Measurements from ENCODE around the gene POLDIP2. TPM values are rescaled to one million over a fixed set of nuclear protein-coding genes. Genes with fewer than 3 reads are reported as not detected.
A peak's percentile ranks its signal among the peaks of the same experiment; 100 is the strongest.

Gene POLDIP2
- total and polyA plus RNA-seq, 2 donors (not counting 3 experiments of a cell fraction or from before 2014, with no cell fraction given), result 82.6 to 85.2 TPM

DNA sequence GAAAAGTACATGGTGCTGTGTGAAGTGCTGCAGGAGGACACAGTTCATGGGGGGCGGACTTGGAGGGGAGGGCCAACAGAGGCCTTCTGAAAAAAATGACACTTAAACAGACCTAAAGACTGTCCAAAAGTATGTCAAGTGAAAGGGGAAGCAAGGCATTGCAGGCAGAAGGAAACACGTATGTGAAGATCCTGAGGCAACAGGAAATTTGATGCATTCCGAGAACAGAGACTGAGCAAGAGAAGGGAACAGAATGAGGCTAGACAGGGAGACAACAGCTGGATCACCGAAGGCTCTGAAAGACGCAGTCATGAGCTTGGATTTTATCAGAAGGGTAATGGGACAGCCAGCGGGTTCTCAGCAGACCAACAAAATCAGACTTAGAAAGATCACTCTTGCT lies 23.2 kb downstream of the POLDIP2 start:
- Histone ChIP-seq H3K9ac (replicated peaks; ENCODE audit: extremely low read depth, insufficient read depth, low read length) (peak overlapping the region; percentile 84), H3K36me3 (ENCODE audit: control insufficient read depth in 2 of 2, extremely low read depth in 1 of 2, insufficient read depth in 2 of 2, low read length in 2 of 2) (peaks cover 3 to 14% of the 10 kb centered on the region in 2 experiments), H3K79me2 (ENCODE audit: control insufficient read depth, insufficient read depth, low read length) (peaks cover 44% of the 10 kb centered on the region), H3K9me3 (replicated peaks; ENCODE audit: control insufficient read depth, insufficient read depth, low read length) (no peaks in the 10 kb centered on the region), H3K9me1 (replicated peaks; ENCODE audit: control insufficient read depth, extremely low read depth, insufficient read depth, low read length) (no peaks in the 10 kb centered on the region), H2AFZ (ENCODE audit: low read depth, low read length) (no peak overlapping the region), H3K4me1 (ENCODE audit: control insufficient read depth, extremely low read depth, insufficient read depth, low read length) (peaks cover 37% of the 10 kb centered on the region), H4K20me1 (replicated peaks; ENCODE audit: control insufficient read depth, extremely low read depth, insufficient read depth, low read length) (no peaks in the 10 kb centered on the region), H3K4me2 (ENCODE audit: insufficient read depth, low read length) (peak overlapping the region; percentile 70), H3K27ac (ENCODE audit: insufficient read depth, low read depth, low read length) (peak overlapping the region; percentile 69), H3K27me3 (ENCODE audit: control insufficient read depth in 2 of 2, insufficient read depth in 2 of 2, low read length in 2 of 2) (no peaks in the 10 kb centered on the region), H3K4me3 (replicated peaks in 1 of 3; ENCODE audit: insufficient read depth in 1 of 3, low read depth in 1 of 3, low read length in 3 of 3) (peak overlapping the region in 1 of 3 experiments; percentile 65)
- BruUV-seq (replicated peaks), result TSS peak; percentile 27
- FAIRE-seq, result no peak
- intact Hi-C loops (cut with micrococcal nuclease), result no loop called here
- dilution Hi-C loops (cut with MboI; ENCODE audit: extremely low pct_ligation_motif_present, low sequenced_read_pairs), result no loop called here
- peak; percentile 25 for DNase-seq (ENCODE audit: low read depth, low spot score)
- ChIA-PET CTCF (interaction anchor here (2.0 to 2.5 kb wide), 3 partner anchors 12 to 440 kb away, joined by 7 to 31 read pairs (median 12); partner anchors contain the start of genes LYRM9 and POLDIP2), POLR2A (no interaction called here)
- TF ChIP-seq FOS (IDR thresholded peaks at IDR 0.05; ENCODE audit: borderline replicate concordance, insufficient read depth, low read length), result no peak
- TF ChIP-seq MYC (IDR thresholded peaks at IDR 0.05; ENCODE audit: low read depth, low read length), result no peak
- TF ChIP-seq, protein P1, sequence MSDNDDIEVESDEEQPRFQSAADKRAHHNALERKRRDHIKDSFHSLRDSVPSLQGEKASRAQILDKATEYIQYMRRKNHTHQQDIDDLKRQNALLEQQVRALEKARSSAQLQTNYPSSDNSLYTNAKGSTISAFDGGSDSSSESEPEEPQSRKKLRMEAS (IDR thresholded peaks at IDR 0.05; ENCODE audit: insufficient read depth, insufficient read length), result no peak
- TF ChIP-seq JUN (IDR thresholded peaks at IDR 0.05; ENCODE audit: borderline replicate concordance, insufficient read depth, insufficient read length, low read depth), result no peak
- TF ChIP-seq POLR2A (IDR thresholded peaks at IDR 0.05; ENCODE audit: low read depth, low read length), result no peak
- TF ChIP-seq POLR2AphosphoS5 (IDR thresholded peaks at IDR 0.05; ENCODE audit: insufficient read depth, low read depth, low read length), result no peak
- TF ChIP-seq, protein P2, sequence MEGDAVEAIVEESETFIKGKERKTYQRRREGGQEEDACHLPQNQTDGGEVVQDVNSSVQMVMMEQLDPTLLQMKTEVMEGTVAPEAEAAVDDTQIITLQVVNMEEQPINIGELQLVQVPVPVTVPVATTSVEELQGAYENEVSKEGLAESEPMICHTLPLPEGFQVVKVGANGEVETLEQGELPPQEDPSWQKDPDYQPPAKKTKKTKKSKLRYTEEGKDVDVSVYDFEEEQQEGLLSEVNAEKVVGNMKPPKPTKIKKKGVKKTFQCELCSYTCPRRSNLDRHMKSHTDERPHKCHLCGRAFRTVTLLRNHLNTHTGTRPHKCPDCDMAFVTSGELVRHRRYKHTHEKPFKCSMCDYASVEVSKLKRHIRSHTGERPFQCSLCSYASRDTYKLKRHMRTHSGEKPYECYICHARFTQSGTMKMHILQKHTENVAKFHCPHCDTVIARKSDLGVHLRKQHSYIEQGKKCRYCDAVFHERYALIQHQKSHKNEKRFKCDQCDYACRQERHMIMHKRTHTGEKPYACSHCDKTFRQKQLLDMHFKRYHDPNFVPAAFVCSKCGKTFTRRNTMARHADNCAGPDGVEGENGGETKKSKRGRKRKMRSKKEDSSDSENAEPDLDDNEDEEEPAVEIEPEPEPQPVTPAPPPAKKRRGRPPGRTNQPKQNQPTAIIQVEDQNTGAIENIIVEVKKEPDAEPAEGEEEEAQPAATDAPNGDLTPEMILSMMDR (IDR thresholded peaks at IDR 0.05; ENCODE audit: extremely low read depth in 1 of 2, insufficient read depth in 1 of 2, low read depth in 1 of 2, low read length in 2 of 2), result no peak

Data from endothelial cell of umbilical vein (primary cell).